KOPT-K1 (cell line): ENCODE data around the gene CCDC6.
"Not testable (repeated sequence)": the region's sequence is repeated elsewhere in the genome, so short reads cannot be mapped to it uniquely, and the experiment has no call there.

Experiments used
- H3K27ac ChIP-seq: fragments of 200-600 bp; sonication (generic); 2 replicates; pipeline ENCODE4 v1.5.1; 2016; ENCODE audit warnings: antibody characterized with exemption, mild to moderate bottlenecking, low read depth, low read length; ENCODE audit not compliant: poor library complexity, severe bottlenecking
- H3K36me3 ChIP-seq: fragments of 200-600 bp; sonication (generic); 2 replicates; pipeline ENCODE4 v1.5.1; 2017; ENCODE audit warnings: antibody characterized with exemption, mild to moderate bottlenecking, low read length, moderate library complexity; ENCODE audit not compliant: insufficient read depth
- H3K9me3 ChIP-seq: fragments of 200-600 bp; sonication (generic); 2 replicates; pipeline ENCODE4 v1.5.1; 2017; ENCODE audit warnings: antibody characterized with exemption, low read length, mild to moderate bottlenecking; ENCODE audit not compliant: insufficient read depth, poor library complexity, severe bottlenecking

CCDC6 gene

GRCh38 chr10:59880019-59880717, 26.2 kb downstream of the CCDC6 start:
- Histone ChIP-seq H3K9me3 (no peaks in the 10 kb centered on the region), H3K27ac (no peak overlapping the region), H3K36me3 (no peaks in the 10 kb centered on the region)

GRCh38 chr10:59879363-59879913, 26.9 kb downstream of the CCDC6 start:
- no peaks in the 10 kb centered on the region for H3K9me3 ChIP-seq
- no peaks in the 10 kb centered on the region for H3K36me3 ChIP-seq
- H3K27ac ChIP-seq: no peak overlapping the region

DNA sequence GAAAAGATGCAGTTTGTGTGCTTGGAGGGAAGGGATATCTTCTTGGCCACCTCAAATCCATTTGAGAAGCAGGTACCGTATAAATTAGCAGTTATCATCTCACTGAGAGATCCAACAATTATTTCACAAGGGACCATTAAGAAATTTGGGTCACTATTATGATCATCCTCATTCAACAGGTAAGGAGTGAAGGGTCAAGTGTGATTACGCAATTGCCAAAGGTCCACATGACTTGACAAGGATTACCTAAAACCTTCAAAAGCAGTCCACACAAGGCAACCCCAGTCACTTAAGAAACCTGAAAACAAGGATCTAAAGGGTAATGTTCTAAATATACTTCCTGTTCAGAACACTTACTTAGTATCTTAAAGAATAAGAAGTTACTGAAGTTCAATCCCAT, 27.4 kb downstream of the CCDC6 start:
- Histone ChIP-seq H3K27ac (no peak overlapping the region), H3K36me3 (no peaks in the 10 kb centered on the region), H3K9me3 (no peaks in the 10 kb centered on the region)

- Histone ChIP-seq H3K27ac (no peak overlapping the region), H3K36me3 (no peaks in the 10 kb centered on the region), H3K9me3 (no peaks in the 10 kb centered on the region)
Measured at GRCh38 chr10:59878289-59878688, 28.1 kb downstream of the CCDC6 start.

- Histone ChIP-seq H3K36me3 (no peaks in the 10 kb centered on the region), H3K9me3 (no peaks in the 10 kb centered on the region), H3K27ac (no peak overlapping the region)
Measured at GRCh38 chr10:59877191-59877671, 29.1 kb downstream of the CCDC6 start.

DNA sequence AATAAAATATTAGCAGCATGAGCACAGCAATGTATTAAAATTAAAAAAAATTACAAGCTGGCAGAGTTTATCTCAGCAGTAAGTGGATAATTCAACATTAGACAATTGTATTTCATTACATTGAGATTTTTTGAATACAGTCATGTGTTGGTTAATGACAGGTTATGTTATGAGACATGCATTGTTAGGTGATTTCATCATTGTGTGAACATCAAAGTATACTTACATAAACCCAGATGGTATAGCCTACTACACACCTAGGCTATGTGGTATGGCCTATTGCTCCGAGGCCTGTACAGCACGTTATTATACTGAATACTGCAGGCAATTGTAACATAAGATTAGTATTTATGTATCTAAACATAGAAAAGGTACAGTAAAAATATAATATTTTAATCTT, 29.7 kb downstream of the CCDC6 start:
- Histone ChIP-seq H3K36me3 (no peaks in the 10 kb centered on the region), H3K27ac (no peak overlapping the region), H3K9me3 (no peaks in the 10 kb centered on the region)

- not testable (repeated sequence) for H3K27ac ChIP-seq, H3K9me3 ChIP-seq, H3K36me3 ChIP-seq
Measured at GRCh38 chr10:59876208-59876607, 30.1 kb downstream of the CCDC6 start.

DNA sequence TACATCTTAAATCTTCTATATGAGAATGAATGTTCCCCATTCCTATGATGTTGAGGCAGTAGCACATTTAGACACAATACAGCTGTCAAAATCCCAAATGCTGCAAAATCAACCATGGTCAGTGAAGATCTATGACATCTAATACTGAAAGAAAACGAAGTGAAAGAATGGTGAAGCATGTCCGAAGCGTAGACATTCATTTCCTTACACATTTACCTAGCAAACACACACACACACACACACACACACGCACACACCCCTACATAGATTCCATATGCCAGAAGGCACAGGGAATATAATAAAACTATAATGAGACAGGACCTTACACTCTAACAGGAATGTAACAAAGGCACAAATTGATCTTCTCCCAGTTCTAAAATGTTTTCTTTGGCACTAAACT, 32.5 kb downstream of the CCDC6 start:
- Histone ChIP-seq H3K9me3 (no peaks in the 10 kb centered on the region), H3K27ac (no peak overlapping the region), H3K36me3 (no peaks in the 10 kb centered on the region)

DNA sequence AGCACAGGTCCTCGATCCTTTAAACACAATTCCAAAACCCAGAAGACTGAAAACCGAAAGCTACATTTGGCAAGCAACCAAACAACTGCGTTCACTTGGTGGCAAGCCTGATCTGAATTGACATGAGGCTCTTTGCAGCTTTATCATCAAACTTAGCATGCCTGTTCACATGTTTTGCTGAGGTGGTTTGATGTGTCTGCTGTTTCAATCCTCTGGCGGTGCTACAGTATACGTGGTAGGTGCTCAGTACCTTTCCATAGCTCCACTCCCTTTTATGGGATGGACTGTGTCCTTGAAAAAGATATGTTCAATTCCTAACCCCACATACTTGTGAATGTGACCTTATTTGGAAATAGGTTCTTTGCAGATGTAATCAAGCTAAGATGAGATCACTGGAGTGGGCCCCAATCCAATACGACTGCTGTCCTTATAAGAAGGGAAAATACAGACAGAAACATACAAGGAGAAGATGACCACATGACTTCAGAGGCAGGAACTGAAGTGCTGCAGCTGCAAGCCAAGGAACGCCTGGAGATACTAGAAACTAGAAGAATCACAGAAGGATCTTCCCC, 33.4 kb downstream of the CCDC6 start:
- Histone ChIP-seq H3K36me3 (no peaks in the 10 kb centered on the region), H3K27ac (no peak overlapping the region), H3K9me3 (no peaks in the 10 kb centered on the region)

- Histone ChIP-seq H3K27ac (no peak overlapping the region), H3K36me3 (no peaks in the 10 kb centered on the region), H3K9me3 (no peaks in the 10 kb centered on the region)
Measured at GRCh38 chr10:59870152-59870551, 36.2 kb downstream of the CCDC6 start.

DNA sequence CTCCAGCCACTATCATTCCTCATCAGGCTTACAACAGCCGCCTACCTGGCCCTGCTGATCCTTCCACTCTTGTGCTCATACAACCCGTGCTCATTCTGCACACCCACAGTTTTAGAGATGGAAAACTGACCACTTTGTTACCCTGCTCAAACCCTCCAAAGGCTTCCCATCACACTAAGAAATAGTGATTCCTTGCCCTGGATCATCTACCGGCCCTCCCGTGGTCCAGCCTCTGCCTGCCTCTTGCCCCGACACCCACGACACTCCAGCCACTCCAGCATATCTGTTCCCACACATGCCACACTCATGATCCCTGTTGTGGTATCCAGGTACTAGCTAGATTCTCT, 36.8 kb downstream of the CCDC6 start:
- no peaks in the 10 kb centered on the region for H3K9me3 ChIP-seq

DNA sequence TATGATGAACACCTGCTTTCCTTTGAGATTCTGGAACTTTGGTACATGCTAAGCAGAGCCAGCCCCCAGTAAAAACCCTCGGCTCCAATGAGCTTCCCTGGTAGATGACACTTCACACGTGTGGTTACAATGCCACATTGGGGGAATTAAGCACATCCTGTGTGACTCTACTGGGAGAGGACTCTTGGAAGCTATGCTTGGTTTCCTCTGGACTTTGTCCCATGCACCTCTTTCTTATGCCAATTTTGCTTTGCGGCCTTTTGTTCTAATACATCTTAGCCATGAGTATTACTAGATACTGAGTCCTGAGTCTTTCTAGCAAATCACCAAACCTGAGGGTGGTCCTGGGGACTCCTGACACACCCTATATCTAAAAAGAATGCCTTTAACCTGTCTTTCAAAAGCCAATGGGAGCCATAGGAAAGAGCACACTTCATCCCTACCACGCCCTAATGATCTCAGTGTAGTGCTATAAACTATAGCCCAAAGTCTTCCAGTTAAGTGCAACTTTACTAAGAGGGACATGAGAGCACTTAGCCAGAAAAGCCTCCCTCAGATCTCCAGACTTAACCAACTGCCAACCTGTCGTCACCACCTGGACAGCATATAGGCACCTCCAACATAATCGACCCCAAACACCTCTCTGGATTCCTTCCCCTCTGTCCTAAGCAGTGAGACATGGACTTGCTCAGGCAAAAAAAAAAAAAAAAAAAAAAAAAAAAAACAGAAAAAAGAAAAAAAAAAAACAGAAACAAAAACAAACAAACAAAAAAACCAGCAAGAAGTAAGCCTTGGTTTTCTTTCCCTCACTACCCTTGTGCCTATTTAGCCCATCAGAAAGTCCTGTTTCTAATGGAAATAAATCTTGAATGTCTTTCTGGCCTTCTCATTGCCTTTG, 37.4 kb downstream of the CCDC6 start:
- no peaks in the 10 kb centered on the region for H3K36me3 ChIP-seq
- H3K9me3 ChIP-seq: no peaks in the 10 kb centered on the region
- no peak overlapping the region for H3K27ac ChIP-seq

More for the DNA sequence above, 36.8 kb downstream of the CCDC6 start:
- Histone ChIP-seq H3K36me3 (no peaks in the 10 kb centered on the region), H3K27ac (no peak overlapping the region)

DNA sequence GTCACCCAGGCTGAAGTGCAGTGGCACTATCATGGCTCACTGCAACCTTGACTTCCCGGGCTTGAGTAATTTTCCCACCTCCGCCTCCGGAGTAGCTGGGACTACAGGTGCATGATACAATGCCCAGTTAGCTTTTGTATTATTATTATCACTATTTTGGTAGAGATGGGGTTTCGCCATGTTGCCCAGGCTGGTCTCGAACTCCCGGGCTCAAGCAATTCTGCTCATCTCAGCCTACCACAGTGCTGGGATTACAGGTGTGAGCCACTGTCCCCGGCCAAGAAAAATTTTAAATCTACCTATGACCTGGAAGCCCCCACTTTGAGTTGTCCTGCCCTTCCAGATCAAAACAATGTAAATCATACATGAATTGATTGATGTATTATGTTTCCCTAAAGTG, 38.8 kb downstream of the CCDC6 start:
- Histone ChIP-seq H3K27ac (no peak overlapping the region), H3K36me3 (no peaks in the 10 kb centered on the region), H3K9me3 (no peaks in the 10 kb centered on the region)

DNA sequence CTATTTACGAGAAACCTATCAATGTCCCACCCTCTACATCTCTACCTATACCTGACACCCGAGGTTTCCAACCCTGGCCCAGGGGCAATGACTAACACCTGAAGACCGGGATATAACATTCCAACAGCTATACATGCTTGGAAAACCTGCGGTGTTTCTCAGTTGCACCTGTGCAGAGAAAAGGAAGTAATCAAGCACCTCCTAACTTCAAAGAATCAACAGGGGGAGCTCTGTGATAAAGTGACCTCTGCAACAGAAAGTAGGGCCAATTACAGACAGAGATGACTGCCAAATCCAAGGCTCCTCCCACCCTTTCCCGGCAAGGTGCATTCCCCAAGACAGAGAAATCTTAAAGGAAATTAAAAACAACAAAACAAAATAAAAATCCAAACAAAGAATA, 41.3 kb downstream of the CCDC6 start:
- H3K9me3 ChIP-seq: peaks cover 11% of the 10 kb centered on the region
- no peaks in the 10 kb centered on the region for H3K36me3 ChIP-seq
- H3K27ac ChIP-seq: no peak overlapping the region
